Gastroesophageal sphincter (tissue), 3 donors: ENCODE measurements around the gene EIPR1.

Source experiments
- CTCF ChIP-seq, 4 experiments: fragments of 200-600 bp in 2 of 4; fragments of 450-650 bp in 2 of 4; sonication (generic) in 1 of 4; IDR thresholded peaks; one replicate each; pipeline ENCODE4 v1.5.1; 2017 to 2019; ENCODE audit warnings: antibody characterized with exemption in 4 of 4, mild to moderate bottlenecking in 2 of 4, moderate library complexity in 2 of 4
- POLR2A ChIP-seq, 2 donors: fragments of 450-650 bp; IDR thresholded peaks; one replicate each; pipeline ENCODE4 v1.6.1; 2017; ENCODE audit warnings: antibody characterized with exemption in 2 of 2, mild to moderate bottlenecking in 2 of 2, moderate library complexity in 1 of 2

- no peak for TF ChIP-seq CTCF (IDR thresholded peaks at IDR 0.05)
- TF ChIP-seq POLR2A (IDR thresholded peaks at IDR 0.05), result no peak
Measured at GRCh38 chr2:3151153-3151918, 226.3 kb downstream of the EIPR1 start.
